B cell (primary cell): ENCODE data around the gene EGLN1. TPM values are rescaled to one million over a fixed set of nuclear protein-coding genes. Genes with fewer than 3 reads are reported as not detected.

Experiments used
- ATAC-seq: fragments of 200-7000 bp; cut with Tn5 transposase; one replicate; pipeline ENCODE4 v1.10.0; 2021; ENCODE audit warnings: low read depth, mild to moderate bottlenecking, moderate number of reproducible peaks, moderate library complexity
- CTCF ChIA-PET: fragments of 350-600 bp; sonication (Branson Sonifier 250); formaldehyde crosslinking; loops from one replicate; lab custom pipeline; 2021; ENCODE audit warnings: antibody characterized with exemption, inconsistent platforms; lab: Charles Lee
- POLR2A ChIA-PET: fragments of 350-600 bp; sonication (Branson Sonifier 250); formaldehyde crosslinking; loops from one replicate; lab custom pipeline; 2021; ENCODE audit warnings: antibody characterized with exemption; lab: Charles Lee
- DNase-seq: peaks from one replicate; pipeline ENCODE4 v3.0.0; 2013
- H2AFZ ChIP-seq: 2 replicates; pipeline ENCODE4 v1.6.1; 2012; ENCODE audit warnings: mild to moderate bottlenecking, low read depth, low read length; ENCODE audit not compliant: insufficient read depth, poor library complexity, severe bottlenecking
- H3K27ac ChIP-seq, 2 donors: 1 replicate in 1 of 2; 2 replicates in 1 of 2; pipeline ENCODE4 v1.5.1; 2012 to 2013; ENCODE audit warnings: low read length in 2 of 2, mild to moderate bottlenecking in 2 of 2, moderate library complexity in 1 of 2
- H3K27me3 ChIP-seq, 4 experiments: fragments of 200-600 bp in 1 of 4; sonication (generic) in 1 of 4; replicated peaks in 1 of 4; 1 replicate in 2 of 4; 2 replicates in 2 of 4; pipeline versions ENCODE4 v1.6.1 to v1.7.0; 2013 to 2016; ENCODE audit warnings: low read length in 3 of 4, mild to moderate bottlenecking in 2 of 4, mixed read lengths in 1 of 4, moderate library complexity in 1 of 4; ENCODE audit not compliant: insufficient read depth in 4 of 4, control insufficient read depth in 3 of 4; ENCODE audit errors: control extremely low read depth in 1 of 4
- H3K36me3 ChIP-seq, 2 experiments: replicated peaks in 1 of 2; 1 replicate in 1 of 2; 2 replicates in 1 of 2; pipeline versions ENCODE4 v1.6.1 to v1.7.1; 2013; ENCODE audit warnings: low read length in 1 of 2; ENCODE audit not compliant: insufficient read depth in 2 of 2, control insufficient read depth in 1 of 2; ENCODE audit errors: control extremely low read depth in 1 of 2, extremely low read depth in 1 of 2
- H3K4me1 ChIP-seq, 2 donors: fragments of 200-600 bp in 1 of 2; sonication (generic) in 1 of 2; 1 replicate in 1 of 2; 2 replicates in 1 of 2; pipeline versions ENCODE4 v1.5.1 to v1.6.1; 2013 to 2017; ENCODE audit warnings: low read length in 2 of 2; ENCODE audit not compliant: control insufficient read depth in 2 of 2, insufficient read depth in 2 of 2
- H3K4me2 ChIP-seq: replicated peaks from 2 replicates; pipeline ENCODE3; 2012; ENCODE audit warnings: mild to moderate bottlenecking, low read depth, low read length; ENCODE audit not compliant: poor library complexity, severe bottlenecking
- H3K4me3 ChIP-seq, 5 experiments: fragments of 200-600 bp in 1 of 5; sonication (generic) in 1 of 5; 1 replicate in 3 of 5; 2 replicates in 2 of 5; pipeline versions ENCODE4 v1.5.1 to v1.7.0; 2011 to 2016; ENCODE audit warnings: low read length in 4 of 5, mild to moderate bottlenecking in 4 of 5, low read depth in 2 of 5, control low read depth in 1 of 5, moderate library complexity in 1 of 5; ENCODE audit not compliant: insufficient read depth in 1 of 5; ENCODE audit errors: control extremely low read depth in 1 of 5, extremely low read depth in 1 of 5
- H3K79me2 ChIP-seq: fragments of 200-600 bp; sonication (generic); one replicate; pipeline ENCODE4 v1.6.0; 2016; ENCODE audit warnings: low read length; ENCODE audit not compliant: control insufficient read depth, insufficient read depth
- H3K9ac ChIP-seq: fragments of 200-600 bp; sonication (generic); 2 replicates; pipeline ENCODE4 v1.6.1; 2017; ENCODE audit warnings: mild to moderate bottlenecking, low read length, moderate library complexity
- H3K9me3 ChIP-seq, 3 donors: one replicate each; pipeline versions ENCODE4 v1.6.1 to v1.7.1; 2013; ENCODE audit warnings: low read length in 2 of 3; ENCODE audit not compliant: control insufficient read depth in 2 of 3, insufficient read depth in 1 of 3; ENCODE audit errors: control extremely low read depth in 1 of 3
- H4K20me1 ChIP-seq: 2 replicates; pipeline ENCODE4 v1.6.0; 2012; ENCODE audit warnings: mild to moderate bottlenecking, low read length; ENCODE audit not compliant: insufficient read depth, control insufficient read depth, poor library complexity, severe bottlenecking
- H3K27ac Mint-ChIP-seq: one replicate; pipeline ENCODE4 v1.8.0; 2021; ENCODE audit warnings: mixed read lengths
- H3K27me3 Mint-ChIP-seq: one replicate; pipeline ENCODE4 v1.8.0; 2021; ENCODE audit warnings: mixed read lengths
- H3K4me1 Mint-ChIP-seq: one replicate; pipeline ENCODE4 v1.8.0; 2021; ENCODE audit warnings: mixed read lengths
- H3K4me3 Mint-ChIP-seq: one replicate; pipeline ENCODE4 v1.8.0; 2021; ENCODE audit warnings: mixed read lengths
- H3K9me3 Mint-ChIP-seq: one replicate; pipeline ENCODE4 v1.8.0; 2022; ENCODE audit warnings: mixed read lengths; ENCODE audit not compliant: insufficient read depth
- CTCF ChIP-seq: fragments of 200-600 bp; IDR thresholded peaks from one replicate; pipeline ENCODE4 v1.8.0; 2022; ENCODE audit warnings: antibody characterized with exemption, mild to moderate bottlenecking
- EZH2 ChIP-seq: IDR thresholded peaks from 2 replicates; pipeline ENCODE4 v1.6.1; 2012; ENCODE audit warnings: borderline replicate concordance, low read depth, mild to moderate bottlenecking, moderate library complexity, low read length; ENCODE audit not compliant: insufficient read depth, poor library complexity, severe bottlenecking
- WGBS: methylation state at CpG from one replicate; pipeline ENCODE4 v1.1.5; 2013; ENCODE audit warnings: missing lambda C conversion rate; ENCODE audit not compliant: insufficient coverage; 5-methylcytosine and 5-hydroxymethylcytosine counted together
- intact Hi-C: fragments of 100-400 bp; cut with micrococcal nuclease; formaldehyde crosslinking; loops from one replicate; pipeline ENCODE4 v1.10.0; 2022
- polyA plus RNA-seq: library from polyadenylated mRNA; depleted of rRNA; stranded (reverse); fragments of >200 nt; gene quantifications from 2 replicates; pipeline ENCODE4 v1.2.3, GENCODE V29; 2012
- total RNA-seq, 2 donors: library from RNA; stranded (reverse); fragments of 120-200 nt in 1 of 2; gene quantifications; 1 replicate in 1 of 2; 2 replicates in 1 of 2; pipeline versions ENCODE4 v1.2.3 to v1.2.4, GENCODE V29; 2013 to 2022

EGLN1 gene
- total and polyA plus RNA-seq, 2 donors (not counting 1 experiment from before 2014, with no cell fraction given): 7.5 to 18.5 TPM

DNA sequence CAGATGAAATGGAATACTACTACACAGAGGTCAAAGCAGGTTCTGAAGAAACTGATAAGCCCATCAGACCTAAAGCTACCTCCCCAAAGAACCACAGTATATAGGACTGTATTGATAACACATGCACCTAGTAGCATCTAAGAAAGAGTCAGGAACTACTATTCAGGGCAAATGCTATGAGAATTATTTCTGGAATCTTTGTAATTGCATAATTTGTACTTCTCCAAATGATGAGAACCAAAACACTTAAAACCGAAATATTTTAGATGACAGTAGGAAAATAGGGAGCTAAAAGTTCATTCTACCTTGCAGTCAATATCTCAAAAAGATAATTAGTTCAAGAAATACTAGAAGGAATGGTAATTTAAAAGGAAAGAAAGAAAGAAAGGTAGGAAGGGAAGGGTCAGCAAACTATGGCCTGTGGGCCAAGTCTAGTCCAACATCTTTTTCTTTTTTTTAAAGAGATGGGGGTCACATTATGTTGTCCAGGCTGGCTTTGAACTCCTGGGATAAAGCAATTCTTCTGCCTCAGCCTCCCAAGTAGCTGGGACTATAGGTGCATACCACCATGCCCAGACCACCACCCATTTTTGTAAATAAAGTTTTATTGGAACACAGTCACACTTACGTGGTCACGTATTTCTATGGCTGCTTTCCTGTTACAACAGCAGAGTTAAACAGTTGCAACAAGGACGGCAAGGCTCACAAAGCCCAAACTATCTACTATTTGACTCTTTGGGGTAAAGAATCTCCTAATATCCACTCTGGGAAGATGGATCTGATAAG, 24.0 kb downstream of the EGLN1 start:
- peaks cover 49% of the 10 kb centered on the region for H3K4me1 Mint-ChIP-seq
- Histone ChIP-seq H3K36me3 (peaks cover 0 to 3% of the 10 kb centered on the region in 2 experiments), H4K20me1 (peaks cover 52% of the 10 kb centered on the region), H3K79me2 (peaks cover 94% of the 10 kb centered on the region), H3K4me2 (no peak overlapping the region), H3K27ac (no peak overlapping the region), H3K4me1 (peaks cover 15% of the 10 kb centered on the region in 2 donors), H2AFZ (no peak overlapping the region), H3K27me3 (no peaks in the 10 kb centered on the region), H3K4me3 (no peak overlapping the region), H3K9me3 (no peaks in the 10 kb centered on the region), H3K9ac (no peak overlapping the region)
- TF ChIP-seq EZH2: no peak
- intact Hi-C loops: no loop called here
- DNase-seq (no peak), ATAC-seq (no peak)
- ChIA-PET POLR2A (no interaction called here), CTCF (no interaction called here)
- no CpG with 5 or more reads among the region's 4 CpGs for WGBS
- H3K4me3 Mint-ChIP-seq: no peak overlapping the region
- no peaks in the 10 kb centered on the region for H3K9me3 Mint-ChIP-seq
- H3K27me3 Mint-ChIP-seq: no peaks in the 10 kb centered on the region
- H3K27ac Mint-ChIP-seq: no peak overlapping the region

DNA sequence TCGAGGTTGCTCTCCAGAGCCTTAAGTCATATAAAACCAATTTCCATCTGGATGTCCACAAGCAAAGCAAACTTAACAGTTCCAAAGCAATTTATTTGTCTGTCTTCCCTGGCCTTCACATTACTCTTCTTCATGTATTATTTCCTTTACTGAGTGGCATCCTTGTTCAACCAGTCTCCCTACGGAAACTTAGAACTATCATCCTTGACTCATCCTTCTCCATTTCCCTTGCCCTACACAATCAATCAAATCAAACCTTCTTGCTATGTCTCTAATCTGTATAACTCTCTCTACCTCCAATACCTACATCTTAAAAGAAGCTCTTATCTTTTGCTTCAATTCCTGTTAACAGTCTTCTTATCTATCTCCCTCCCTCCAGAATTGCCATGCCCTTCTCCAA, 25.4 kb downstream of the EGLN1 start:
- TF ChIP-seq EZH2 (no peak), CTCF (no peak)
- no peak overlapping the region for H3K4me3 Mint-ChIP-seq
- POLR2A ChIA-PET: no interaction called here
- ATAC-seq (no peak), DNase-seq (no peak)
- 100% methylated on average over 2 of the region's 2 CpGs for WGBS
- Histone ChIP-seq H3K27me3 (no peaks in the 10 kb centered on the region), H3K4me3 (no peak overlapping the region), H3K4me2 (no peak overlapping the region), H2AFZ (no peak overlapping the region), H3K79me2 (peaks cover 91% of the 10 kb centered on the region), H3K27ac (no peak overlapping the region), H3K9me3 (no peaks in the 10 kb centered on the region), H4K20me1 (peaks cover 48% of the 10 kb centered on the region), H3K9ac (no peak overlapping the region), H3K36me3 (peaks cover 2 to 3% of the 10 kb centered on the region in 2 experiments), H3K4me1 (peaks cover 15% of the 10 kb centered on the region in 2 donors)
- H3K4me1 Mint-ChIP-seq: peaks cover 54% of the 10 kb centered on the region
- intact Hi-C loops: no loop called here
- no peak overlapping the region for H3K27ac Mint-ChIP-seq
- H3K27me3 Mint-ChIP-seq: no peaks in the 10 kb centered on the region
- CTCF ChIA-PET: no interaction called here
- H3K9me3 Mint-ChIP-seq: no peaks in the 10 kb centered on the region
